Peyer's patch (tissue), 4 donors: ENCODE results near the gene EXD3. TPM values are rescaled to one million over a fixed set of nuclear protein-coding genes. Genes with fewer than 3 reads are reported as not detected.

Source experiments
- DNase-seq, 3 donors: peaks; one replicate each; pipeline ENCODE4 v3.0.0-alpha.2; 2017 to 2019
- H3K27ac ChIP-seq, 4 donors: fragments of 200-600 bp; sonication (generic); one replicate each; pipeline ENCODE4 v1.5.1; 2016 to 2019
- H3K27me3 ChIP-seq, 2 donors: fragments of 200-600 bp; sonication (generic); one replicate each; pipeline ENCODE4 v1.5.1; 2019
- H3K36me3 ChIP-seq, 3 donors: fragments of 200-600 bp; sonication (generic); one replicate each; pipeline ENCODE4 v1.5.1; 2016 to 2019
- H3K4me1 ChIP-seq, 4 donors: fragments of 200-600 bp; sonication (generic); one replicate each; pipeline ENCODE4 v1.5.1; 2016 to 2019
- H3K4me3 ChIP-seq, 4 donors: fragments of 200-600 bp; sonication (generic); 1 replicate in 3 of 4; 2 replicates in 1 of 4; pipeline ENCODE4 v1.5.1; 2016 to 2019; ENCODE audit warnings: mild to moderate bottlenecking in 1 of 4
- H3K9me3 ChIP-seq, 4 donors: fragments of 200-600 bp; sonication (generic); one replicate each; pipeline ENCODE4 v1.5.1; 2016 to 2019; ENCODE audit warnings: mild to moderate bottlenecking in 1 of 4
- POLR2A ChIP-seq, 2 donors: fragments of 450-650 bp; IDR thresholded peaks; one replicate each; pipeline ENCODE4 v1.5.1; 2017; ENCODE audit warnings: antibody characterized with exemption in 2 of 2, mild to moderate bottlenecking in 2 of 2, moderate library complexity in 2 of 2
- total RNA-seq, 4 donors: library from RNA; depleted of rRNA; stranded (reverse); fragments of >200 nt; gene quantifications; one replicate each; pipeline ENCODE4 v1.1.0, GENCODE V29; 2016
- TF ChIP-seq, protein P1 (sequence below), 6 experiments: fragments of 450-650 bp in 4 of 6; fragments of 200-600 bp in 2 of 6; sonication (generic) in 1 of 6; IDR thresholded peaks; one replicate each; pipeline ENCODE4 v1.5.1; 2017 to 2019; ENCODE audit warnings: antibody characterized with exemption in 6 of 6, mild to moderate bottlenecking in 3 of 6, moderate library complexity in 1 of 6

Gene EXD3
- total RNA-seq, 4 donors from 2014 or later: 38.7 to 82.4 (median 61.6) TPM

DNA sequence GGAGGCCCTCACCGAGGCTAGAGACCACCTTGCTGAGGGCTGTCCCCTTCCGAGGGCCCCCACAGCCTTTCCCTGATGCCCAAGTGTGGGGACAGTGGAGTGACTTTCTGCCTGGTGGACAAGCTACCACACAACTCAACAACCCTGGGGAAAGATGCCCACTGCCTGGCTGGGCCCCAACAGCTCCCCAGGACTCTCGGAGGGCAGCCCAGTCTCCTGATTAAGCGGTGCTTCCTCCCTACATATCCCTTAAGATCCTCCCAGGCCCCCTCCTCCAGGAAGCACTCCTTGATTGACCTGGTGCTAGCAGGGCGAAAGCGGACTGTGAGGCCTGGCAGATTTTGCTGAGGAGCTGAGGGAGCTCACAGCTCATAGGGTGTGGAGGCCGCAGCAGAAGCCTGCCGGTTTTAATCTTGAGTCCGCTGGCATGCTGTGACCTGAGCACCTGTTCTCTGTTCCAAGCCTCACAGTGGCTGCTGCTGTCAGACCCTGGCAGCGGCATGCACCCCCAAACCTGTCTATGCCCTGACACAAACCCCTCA, 34.0 kb upstream of the EXD3 start:
- Histone ChIP-seq H3K27ac (no peak overlapping the region), H3K36me3 (peaks cover 0 to 27% (median 0%) of the 10 kb centered on the region in 3 donors), H3K4me1 (peaks cover 8 to 58% (median 41%) of the 10 kb centered on the region in 4 donors), H3K27me3 (no peaks in the 10 kb centered on the region), H3K9me3 (no peaks in the 10 kb centered on the region), H3K4me3 (no peak overlapping the region)
- TF ChIP-seq, protein P1, sequence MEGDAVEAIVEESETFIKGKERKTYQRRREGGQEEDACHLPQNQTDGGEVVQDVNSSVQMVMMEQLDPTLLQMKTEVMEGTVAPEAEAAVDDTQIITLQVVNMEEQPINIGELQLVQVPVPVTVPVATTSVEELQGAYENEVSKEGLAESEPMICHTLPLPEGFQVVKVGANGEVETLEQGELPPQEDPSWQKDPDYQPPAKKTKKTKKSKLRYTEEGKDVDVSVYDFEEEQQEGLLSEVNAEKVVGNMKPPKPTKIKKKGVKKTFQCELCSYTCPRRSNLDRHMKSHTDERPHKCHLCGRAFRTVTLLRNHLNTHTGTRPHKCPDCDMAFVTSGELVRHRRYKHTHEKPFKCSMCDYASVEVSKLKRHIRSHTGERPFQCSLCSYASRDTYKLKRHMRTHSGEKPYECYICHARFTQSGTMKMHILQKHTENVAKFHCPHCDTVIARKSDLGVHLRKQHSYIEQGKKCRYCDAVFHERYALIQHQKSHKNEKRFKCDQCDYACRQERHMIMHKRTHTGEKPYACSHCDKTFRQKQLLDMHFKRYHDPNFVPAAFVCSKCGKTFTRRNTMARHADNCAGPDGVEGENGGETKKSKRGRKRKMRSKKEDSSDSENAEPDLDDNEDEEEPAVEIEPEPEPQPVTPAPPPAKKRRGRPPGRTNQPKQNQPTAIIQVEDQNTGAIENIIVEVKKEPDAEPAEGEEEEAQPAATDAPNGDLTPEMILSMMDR (IDR thresholded peaks at IDR 0.05): no peak
- TF ChIP-seq POLR2A (IDR thresholded peaks at IDR 0.05): no peak
- DNase-seq: peak in 1 of 3 donors; percentile 37

DNA sequence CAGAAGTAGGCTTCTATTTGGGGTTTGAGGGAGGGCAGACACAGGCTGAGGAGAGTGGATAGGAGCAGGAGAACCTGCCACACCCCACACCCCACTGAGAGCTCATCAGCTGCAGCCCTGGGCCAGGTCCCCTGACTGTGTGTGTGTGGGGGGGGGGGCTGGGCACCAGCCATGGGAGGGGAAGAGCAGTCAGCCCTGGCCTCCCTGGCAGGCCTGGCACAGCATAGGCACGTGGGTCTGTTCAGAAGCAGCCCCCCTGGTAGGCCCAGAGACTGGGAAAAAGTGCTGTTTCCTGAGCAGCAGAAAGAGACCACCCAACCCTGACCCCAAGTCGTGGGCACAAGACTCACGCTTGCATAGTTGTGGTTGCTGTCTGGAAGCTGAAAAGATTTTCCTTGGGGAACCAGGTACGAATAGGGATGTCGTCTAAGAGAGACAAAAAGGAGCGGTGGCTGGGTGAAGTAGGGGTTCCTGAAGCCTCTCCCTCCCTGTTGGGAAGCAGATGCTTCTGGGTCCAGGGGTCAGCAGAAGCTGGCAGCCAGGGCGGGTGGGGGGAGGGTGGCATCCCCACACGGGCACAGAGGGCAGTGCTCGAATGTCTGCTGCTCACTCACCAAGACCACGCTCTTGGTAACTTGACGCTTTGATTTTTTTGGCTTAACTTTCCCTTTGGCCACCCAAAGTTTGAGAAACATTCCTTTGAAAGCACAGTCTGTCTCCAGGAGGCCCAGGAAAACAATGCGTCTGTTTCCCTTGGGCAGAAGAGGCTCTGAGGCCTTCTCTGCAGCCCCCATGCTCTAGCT, 33.3 kb upstream of the EXD3 start:
- Histone ChIP-seq H3K4me3 (no peak overlapping the region), H3K27me3 (no peaks in the 10 kb centered on the region), H3K4me1 (peaks cover 8 to 53% (median 38%) of the 10 kb centered on the region in 4 donors), H3K36me3 (peaks cover 0 to 27% (median 0%) of the 10 kb centered on the region in 3 donors), H3K9me3 (no peaks in the 10 kb centered on the region), H3K27ac (no peak overlapping the region)
- peak in 1 of 3 donors; percentile 42 for DNase-seq
- no peak for TF ChIP-seq POLR2A (IDR thresholded peaks at IDR 0.05)
- TF ChIP-seq, protein P1 (IDR thresholded peaks at IDR 0.05): no peak

DNA sequence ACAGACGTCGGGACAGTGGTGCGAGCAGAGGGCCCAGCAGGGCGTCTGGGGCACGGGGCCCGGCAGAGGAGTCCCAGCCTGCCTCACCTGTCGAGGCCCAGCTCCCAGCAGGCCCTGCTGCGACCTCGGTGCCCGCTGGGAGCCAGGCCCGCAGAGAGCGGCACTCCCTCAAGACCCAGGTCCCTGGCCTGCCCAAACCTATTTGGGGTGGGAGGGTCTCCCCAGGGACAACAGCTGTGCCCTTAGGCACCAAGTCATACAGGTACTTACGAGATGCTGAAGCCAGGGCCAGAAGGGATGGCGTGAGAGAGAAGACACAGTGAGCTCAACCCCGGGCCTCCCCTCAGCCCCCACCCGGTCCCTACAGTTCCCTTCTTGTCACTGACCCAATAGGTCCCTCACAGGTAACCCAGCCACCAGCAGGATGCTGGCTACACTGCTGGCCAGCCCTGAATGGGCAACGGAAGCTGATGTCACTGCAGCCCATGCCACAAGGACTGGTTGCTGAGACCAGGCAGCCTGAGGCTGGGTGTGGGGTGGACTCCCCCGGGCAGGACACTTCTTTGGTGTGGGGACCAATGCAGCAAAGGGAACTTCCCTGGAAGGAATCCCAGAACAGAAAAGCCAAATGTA, 32.5 kb upstream of the EXD3 start:
- Histone ChIP-seq H3K27me3 (no peaks in the 10 kb centered on the region), H3K4me3 (no peak overlapping the region), H3K9me3 (no peaks in the 10 kb centered on the region), H3K4me1 (peaks cover 8 to 53% (median 35%) of the 10 kb centered on the region in 4 donors), H3K36me3 (peaks cover 0 to 27% (median 0%) of the 10 kb centered on the region in 3 donors), H3K27ac (peak overlapping the region in 2 of 4 donors; percentile 84 to 99)
- peak in 1 of 3 donors; percentile 41 for DNase-seq
- TF ChIP-seq, protein P1 (IDR thresholded peaks at IDR 0.05): no peak

DNA sequence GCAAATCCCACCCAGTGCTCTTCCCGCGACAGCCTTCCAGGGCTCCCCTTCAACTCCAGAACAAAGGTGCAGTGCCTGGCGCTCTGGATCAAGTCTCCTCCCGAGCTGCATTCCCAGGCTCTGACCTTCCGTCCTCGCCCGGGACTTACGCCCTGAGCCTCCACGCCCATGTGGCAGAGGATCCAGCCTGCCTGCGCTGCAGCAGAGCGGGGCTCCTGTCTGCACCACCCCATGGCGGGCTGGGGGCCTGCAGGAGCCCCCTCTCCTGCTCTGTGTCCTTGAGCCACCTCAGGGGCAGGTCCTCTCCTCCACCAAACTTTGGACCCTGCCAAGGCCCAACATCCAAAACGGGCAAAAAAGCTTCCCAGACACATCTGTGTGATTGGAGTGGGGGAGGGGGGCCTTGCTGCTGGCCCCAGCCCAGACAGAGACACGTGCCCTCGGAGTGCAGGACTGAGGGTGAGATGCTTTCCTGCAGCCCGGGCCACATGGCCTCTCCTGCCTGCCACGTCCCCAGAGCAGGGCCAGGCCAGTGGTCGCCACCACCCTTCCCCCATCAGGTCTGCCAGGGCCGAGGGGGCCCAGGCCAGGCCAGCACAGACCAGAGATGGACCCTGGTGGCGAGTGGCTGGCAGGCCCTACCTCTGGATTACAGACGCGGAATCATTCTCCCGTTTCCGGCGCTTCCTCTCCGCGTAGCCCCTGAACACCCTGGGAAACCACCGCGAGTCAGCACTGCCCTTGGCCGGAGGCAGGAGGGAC, 31.8 kb upstream of the EXD3 start:
- Histone ChIP-seq H3K4me1 (peaks cover 8 to 53% (median 31%) of the 10 kb centered on the region in 4 donors), H3K9me3 (no peaks in the 10 kb centered on the region), H3K27me3 (no peaks in the 10 kb centered on the region), H3K36me3 (peaks cover 0 to 27% (median 0%) of the 10 kb centered on the region in 3 donors), H3K27ac (peak overlapping the region; percentile 72 to 99 (median 86)), H3K4me3 (peak overlapping the region; percentile 43 to 54 (median 48))
- DNase-seq: peak in 2 of 3 donors; percentile 73 to 85
- TF ChIP-seq POLR2A (IDR thresholded peaks at IDR 0.05): peak; percentile 61 to 66
- TF ChIP-seq, protein P1 (IDR thresholded peaks at IDR 0.05): no peak

DNA sequence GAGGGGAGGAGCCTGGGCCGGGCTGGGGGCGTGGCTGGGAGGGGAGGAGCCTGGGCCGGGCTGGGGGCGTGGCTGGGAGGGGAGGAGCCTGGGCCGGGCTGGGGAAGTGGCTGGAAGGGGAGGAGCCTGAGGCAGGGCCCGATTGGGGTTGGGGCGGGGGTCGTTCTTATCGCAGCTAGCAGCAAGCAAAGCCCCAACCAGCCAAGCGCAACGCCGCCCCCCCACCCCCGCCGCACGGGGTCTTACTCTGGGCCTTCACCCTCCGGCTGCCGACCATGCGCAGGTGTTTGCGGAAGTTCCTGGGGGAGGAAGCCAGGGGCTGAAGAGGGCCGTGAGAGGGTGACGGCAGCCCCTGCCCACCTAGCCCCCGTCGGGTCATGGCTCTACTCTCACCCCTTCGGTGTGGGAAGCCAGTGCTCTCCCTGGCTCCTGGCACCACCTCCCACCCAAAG, 31.2 kb upstream of the EXD3 start:
- peak overlapping the region; percentile 43 to 54 (median 48) for H3K4me3 ChIP-seq
- H3K27me3 ChIP-seq: no peaks in the 10 kb centered on the region
- DNase-seq: peak; percentile 36 to 84 (median 81)
- TF ChIP-seq, protein P1 (IDR thresholded peaks at IDR 0.05): no peak
- TF ChIP-seq POLR2A (IDR thresholded peaks at IDR 0.05): peak in 1 of 2 donors; percentile 51
- H3K4me1 ChIP-seq: peaks cover 5 to 52% (median 26%) of the 10 kb centered on the region in 4 donors
- H3K27ac ChIP-seq: peak overlapping the region; percentile 72 to 99 (median 86)
- peaks cover 0 to 32% (median 0%) of the 10 kb centered on the region in 3 donors for H3K36me3 ChIP-seq
- no peaks in the 10 kb centered on the region for H3K9me3 ChIP-seq
